ENCODE measurements around the gene P3H1.
"Not testable (repeated sequence)": the region's sequence is repeated elsewhere in the genome, so short reads cannot be mapped to it uniquely, and the experiment has no call there.

P3H1 gene, protein sequence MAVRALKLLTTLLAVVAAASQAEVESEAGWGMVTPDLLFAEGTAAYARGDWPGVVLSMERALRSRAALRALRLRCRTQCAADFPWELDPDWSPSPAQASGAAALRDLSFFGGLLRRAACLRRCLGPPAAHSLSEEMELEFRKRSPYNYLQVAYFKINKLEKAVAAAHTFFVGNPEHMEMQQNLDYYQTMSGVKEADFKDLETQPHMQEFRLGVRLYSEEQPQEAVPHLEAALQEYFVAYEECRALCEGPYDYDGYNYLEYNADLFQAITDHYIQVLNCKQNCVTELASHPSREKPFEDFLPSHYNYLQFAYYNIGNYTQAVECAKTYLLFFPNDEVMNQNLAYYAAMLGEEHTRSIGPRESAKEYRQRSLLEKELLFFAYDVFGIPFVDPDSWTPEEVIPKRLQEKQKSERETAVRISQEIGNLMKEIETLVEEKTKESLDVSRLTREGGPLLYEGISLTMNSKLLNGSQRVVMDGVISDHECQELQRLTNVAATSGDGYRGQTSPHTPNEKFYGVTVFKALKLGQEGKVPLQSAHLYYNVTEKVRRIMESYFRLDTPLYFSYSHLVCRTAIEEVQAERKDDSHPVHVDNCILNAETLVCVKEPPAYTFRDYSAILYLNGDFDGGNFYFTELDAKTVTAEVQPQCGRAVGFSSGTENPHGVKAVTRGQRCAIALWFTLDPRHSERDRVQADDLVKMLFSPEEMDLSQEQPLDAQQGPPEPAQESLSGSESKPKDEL

DNA sequence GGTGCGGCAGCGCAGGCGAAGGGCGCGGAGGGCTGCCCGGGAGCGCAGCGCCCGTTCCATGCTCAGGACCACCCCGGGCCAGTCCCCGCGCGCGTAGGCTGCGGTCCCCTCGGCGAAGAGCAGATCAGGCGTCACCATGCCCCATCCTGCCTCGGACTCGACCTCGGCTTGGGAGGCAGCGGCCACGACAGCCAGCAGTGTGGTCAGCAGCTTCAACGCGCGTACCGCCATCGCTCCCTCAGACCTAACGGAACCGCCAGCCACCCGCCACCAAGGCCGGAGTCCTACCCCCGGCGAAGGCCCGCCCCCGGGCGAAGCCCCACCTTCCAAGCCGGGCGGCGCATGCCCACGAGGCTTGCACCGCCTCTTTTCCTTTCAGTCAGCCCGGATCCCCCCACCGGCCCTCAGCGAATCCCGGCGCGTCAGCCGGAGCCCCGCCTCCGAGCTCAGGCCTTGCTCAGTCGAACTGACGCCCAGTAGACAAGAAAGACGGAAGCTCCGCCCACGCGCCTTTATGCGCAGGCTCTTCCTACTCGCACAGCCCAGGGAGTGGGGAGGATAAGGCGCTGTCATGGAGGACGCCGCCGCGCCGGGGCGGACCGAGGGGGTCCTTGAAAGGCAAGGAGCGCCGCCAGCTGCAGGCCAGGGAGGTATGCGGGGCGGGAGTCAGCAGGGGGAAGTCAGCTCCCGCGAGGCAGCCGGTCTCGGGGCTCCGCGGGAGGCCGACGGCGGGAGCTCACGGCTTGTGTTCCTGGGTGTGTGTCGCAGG, at the start of gene P3H1, which contains the start of gene C1orf50:
P3H1 (minus strand) TSS at position 288 of the 769 bp plus-strand sequence; CDS start at position 231, 57 bp downstream.
C1orf50 (plus strand) TSS at position 509 of the 769 bp plus-strand sequence; CDS start at position 572, 63 bp downstream.
- DNase-seq = peak; percentile 100

DNA sequence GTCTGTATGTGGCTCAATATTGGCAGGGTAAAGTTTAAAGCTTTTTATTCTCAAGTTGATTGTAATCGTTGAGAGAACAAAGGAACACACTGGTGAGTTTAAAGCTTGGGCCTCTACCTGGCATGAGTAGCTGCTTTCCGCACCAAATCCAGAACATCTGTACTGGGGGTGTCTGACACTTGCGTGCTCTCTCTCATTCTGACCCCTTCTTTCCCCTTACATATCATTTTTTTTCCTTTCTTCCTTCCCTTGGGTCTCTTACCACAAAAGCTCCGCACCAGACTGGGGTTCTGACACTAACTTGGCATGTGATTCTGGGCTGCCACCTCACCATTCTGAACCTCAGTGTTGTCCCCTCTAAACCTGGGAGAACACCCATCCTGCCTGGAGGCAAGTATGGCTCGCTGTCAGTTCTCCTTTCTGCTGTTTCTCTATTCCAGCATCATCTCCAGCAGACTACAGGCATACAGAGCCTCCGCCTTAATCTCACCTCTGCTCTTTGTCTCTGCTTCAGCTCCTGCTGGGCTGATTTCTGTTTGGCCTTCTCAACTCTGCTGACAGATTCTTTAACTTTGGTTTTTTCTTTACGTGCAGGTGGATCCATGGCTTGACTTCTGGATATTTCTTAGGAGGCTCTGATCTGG, 49.2 kb upstream of the P3H1 start:
- peak; percentile 6 for DNase-seq

DNA sequence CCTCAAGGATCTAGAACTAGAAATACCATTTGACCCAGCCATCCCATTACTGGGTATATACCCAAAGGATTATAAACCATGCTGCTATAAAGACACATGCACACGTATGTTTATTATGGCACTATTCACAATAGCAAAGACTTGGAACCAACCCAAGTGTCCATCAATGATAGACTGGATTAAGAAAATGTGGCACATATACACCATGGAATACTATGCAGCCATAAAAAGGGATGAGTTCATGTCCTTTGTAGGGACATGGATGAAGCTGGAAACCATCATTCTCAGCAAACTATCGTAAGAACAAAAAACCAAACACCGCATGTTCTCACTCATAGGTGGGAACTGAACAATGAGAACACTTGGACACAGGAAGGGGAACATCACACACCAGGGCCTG, 48.0 kb upstream of the P3H1 start:
- DNase-seq = not testable (repeated sequence)

DNA sequence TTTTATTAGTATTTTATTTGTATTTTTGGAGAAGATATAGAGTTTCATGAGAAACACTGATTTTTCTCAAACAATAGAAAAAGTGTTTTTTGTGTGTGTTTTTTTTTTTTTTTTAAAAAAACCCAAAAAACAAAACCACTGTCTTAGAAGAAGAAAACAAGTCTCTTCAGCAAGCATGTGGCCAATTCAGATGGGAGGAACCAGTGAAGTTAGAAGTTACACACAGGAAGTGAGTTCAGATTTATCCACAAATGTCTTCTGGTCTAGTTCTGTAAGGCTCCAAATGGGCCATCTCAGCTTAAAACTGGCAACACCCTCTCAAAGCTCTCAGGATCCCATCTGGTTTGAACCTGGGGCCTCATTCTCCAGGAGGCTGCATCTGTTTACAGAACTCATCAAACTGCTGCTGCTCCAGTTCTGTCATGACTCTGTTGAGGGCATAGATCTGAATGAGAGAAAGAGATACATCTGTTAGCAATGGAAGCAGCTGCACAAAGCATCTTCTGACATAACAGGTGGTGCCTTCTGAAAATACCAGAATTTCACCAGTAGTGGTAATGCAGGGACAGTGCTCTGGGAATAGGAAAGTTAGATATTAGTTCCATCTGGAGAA, 40.3 kb upstream of the P3H1 start:
- no peak for DNase-seq

DNA sequence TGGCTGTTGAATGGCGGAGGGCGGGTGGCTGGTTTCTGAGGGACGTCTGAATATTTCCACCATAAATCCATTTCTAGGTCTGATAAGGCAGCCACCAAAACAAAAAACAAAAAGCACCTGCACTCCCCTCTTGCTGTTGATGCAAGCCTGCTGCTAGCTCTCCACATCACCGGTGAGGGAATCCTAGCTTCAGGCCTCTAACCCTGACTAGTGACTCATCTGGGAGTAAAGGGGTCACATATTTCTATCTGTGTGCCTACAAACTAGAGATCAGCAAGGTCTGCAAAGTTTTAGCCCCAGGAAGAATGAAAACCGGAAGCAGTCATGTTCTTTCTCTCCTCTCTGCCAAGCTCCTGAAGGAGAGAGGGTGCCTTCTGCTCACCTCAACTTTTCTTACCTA, 39.8 kb upstream of the P3H1 start:
- no peak for DNase-seq

DNA sequence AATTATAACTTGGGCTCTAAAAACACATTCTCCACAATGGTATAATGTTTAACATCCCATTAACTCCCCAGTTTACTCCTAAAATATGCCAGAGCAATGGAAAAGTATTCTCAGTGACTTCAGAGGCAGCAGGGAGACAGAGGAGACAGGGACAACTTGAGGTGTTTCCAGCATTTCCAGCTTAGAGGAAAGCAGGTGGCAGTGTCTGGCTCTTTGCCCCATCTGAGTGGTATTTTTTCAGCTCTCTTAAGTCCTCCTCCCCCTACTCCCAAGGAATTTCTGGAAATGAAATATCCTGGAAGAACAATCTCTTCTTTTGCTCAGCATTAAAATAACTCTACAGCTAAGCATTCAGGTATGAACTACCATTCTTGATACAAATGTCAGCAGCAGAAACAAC, 39.3 kb upstream of the P3H1 start:
- no peak for DNase-seq

DNA sequence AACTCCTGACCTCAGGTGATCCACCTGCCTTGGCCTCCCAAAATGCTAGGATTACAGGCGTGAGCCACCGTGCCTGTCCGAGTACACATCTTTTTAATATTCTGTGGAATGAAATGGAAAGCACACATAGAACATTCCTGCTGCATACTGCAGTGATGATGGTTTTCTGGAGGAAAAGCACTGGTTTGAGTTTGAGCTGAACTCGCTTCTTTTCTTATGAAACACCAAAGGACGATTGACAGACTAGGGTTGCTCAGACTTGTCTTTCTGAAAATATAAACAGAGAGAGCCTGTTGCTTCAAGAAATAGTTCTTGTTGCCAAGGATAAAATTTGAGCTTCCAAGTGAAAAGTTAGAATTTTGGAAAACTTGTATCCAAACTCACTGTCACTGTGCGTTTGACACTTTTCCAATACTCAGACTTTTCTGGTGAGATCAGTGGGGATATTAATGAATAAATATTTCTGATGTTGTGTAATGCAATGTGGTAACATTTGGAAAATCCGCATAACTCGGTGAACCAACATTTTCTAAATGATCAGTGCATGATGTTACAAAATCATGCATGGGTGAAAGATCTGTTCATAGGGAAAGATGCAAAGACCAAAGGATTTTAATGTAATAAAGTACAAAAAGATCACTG, 35.1 kb upstream of the P3H1 start:
- DNase-seq = no peak

DNA sequence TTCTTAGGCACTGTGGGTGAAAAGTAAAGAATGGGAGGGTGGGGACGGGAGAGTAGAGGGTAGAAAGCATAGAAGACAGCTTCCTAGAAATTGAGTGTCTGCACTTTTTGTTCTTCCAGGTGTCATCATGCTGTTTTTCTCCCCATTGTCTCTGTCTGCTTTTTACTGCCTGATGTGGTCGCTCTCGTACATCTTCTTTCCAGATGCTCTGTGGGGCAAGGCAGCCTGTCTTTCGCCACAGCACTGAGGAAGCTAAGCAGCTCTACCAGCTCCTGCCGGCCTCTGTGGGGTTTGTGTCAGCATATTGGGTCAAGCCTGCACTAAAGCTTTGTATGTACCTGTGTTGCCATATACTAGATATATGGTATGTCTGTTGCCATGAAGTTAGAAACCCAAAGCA, 31.2 kb upstream of the P3H1 start:
- DNase-seq = no peak

DNA sequence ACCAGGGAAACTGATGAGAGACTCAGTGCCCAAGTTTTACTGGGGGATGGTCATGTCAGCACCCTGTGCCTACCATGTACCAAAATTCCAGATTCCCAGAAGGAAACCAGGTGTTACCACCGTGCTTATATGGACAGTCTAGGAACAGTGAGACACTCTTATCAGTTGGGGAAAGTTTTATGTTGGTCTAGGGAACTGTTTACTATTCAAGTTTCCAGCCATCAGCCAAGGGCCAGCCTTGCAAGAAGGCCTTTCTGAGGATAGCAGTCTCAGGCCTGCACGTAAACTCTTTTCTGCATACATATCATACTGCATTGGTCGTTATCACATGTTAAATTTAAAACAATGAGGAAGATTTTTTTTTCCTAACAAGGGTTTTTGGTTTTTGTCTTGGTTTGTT, 30.6 kb upstream of the P3H1 start:
- DNase-seq = no peak

DNA sequence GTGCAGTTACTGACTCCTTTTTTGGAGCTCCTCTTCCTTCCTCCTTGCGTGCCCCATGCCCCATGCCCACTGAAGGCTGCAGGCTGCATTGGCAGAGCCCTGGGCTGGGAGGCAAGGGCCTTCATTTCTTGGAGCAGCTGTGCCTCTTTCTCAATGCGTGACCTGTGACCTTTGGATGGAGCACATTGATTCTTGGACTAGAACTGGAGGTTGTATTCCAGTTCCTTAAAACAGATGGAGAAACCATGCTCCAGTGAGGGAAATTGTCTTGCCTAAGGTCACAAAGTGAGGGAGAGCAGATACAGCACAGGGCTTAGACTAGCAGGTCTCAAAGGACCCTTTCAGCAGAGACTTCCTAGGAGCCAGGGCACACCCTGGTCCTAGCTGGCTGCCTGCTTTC, 27.0 kb upstream of the P3H1 start:
- DNase-seq = no peak

DNA sequence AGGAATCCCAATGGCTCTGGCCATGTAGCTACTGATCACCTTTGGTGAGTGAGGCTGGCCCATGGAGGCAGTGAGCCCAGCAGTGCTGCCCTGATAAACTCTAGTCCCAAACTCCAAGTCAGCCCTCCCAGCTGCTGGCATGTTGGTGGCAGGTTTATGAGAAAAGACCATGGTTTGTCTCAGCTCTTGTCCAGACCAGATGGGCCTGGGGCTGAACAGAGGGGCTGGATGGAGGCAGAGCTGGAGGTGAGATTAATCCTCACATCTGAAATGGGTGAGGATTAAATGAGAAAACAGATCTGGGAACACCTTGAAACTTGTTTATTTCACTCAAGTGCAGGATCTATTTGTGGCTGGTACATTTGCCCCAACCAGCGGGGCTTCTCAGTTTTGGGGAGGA, 21.2 kb upstream of the P3H1 start:
- no peak for DNase-seq

DNA sequence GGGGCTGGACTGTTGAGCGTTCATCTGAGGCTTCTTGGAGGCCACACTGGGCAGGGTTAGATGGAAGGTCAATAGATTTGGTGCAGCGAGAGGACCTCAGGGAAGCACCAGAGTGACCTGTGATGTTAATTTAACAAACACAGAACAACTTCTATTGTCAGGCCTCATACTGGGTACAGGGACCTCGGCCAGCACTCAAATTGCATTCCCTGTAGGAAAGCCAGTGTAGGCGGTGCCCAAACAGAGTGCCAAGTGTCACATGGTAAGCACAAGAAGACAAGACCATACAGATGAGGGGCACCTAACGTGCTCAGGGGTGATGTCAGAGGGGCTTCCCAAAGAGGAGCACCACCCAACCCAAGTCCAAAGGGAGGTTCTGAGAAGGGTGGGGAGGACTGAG, 19.3 kb upstream of the P3H1 start:
- no peak for DNase-seq

DNA sequence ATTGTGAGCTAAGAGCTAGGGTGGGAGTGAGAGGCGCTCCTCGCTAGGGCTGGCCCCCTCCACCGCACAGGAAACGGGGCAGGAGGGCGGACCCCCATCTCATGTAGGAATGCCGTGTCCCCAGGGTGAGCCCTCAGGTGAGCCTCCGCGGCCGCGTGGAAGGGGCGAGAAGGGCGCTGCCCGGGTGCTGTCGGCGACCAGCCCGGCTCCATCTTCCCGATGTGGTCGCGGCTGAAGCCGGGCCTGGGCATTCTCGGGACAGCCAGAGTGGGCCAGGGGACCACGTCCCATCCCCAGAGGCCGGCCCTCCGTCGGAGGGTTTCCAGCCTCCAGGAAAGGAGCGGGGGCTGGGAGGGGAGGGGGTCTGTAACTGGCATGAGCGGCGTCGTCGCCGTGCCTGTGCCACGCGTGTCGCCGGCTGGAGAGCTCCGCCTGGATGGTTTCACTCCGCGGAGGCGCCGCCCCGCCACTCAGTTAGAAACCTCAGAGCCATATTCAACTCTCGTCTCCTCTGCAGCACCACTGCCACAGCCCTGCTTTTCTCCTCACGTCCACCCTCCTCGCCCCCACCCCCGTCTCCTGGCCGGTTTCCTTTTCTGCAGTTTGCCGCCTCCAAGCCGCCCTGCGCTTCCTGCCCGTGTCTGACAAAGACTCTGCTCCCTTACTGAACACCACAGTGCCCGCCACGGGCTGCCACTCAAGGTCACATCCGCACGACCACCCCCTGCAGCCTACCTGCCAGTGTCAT, 18.3 kb upstream of the P3H1 start, which contains the start of gene TMEM269:
TMEM269 (plus strand) TSS at position 46 of the 748 bp plus-strand sequence. CDS start 4,903 bp downstream, outside the sequence.
- peak; percentile 61 for DNase-seq

DNA sequence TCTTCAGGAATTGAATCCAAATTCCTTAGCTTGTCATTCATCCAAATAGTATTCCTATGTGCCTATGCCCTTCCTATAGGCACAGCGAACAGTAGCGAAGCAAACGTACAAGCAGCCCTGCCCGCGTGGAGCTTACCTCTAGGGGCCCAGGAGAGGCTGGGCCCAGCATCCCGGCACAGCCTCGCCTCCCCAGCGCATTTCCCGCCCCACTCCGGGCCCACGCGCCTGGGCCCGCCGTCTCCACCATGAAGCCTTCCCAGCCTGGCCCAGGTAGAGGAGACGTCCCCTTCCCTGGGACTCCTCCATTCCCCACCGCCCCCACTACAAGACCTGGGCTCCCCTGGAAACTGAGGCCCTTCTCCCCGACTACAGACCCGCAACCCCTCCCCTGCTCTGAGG, 17.7 kb upstream of the P3H1 start:
- DNase-seq = no peak

DNA sequence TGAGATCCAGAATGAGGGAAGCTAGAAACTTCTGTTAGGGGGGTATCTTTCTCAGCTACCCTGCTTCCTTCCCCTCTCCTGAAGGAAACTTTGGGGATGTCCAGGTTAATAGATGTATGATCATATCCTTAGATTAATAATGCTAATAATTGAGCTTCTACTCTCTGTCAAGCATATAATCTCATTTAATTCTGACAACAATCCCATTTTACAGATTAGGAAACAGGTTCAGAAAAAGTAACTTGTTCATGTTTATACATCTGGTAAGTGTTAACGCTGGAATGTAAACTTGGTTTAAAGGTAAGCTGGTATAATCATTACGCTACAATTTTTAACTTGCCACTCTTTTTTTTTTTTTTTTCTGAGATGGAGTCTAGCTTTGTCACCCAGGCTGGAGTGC, 16.3 kb upstream of the P3H1 start:
- DNase-seq = no peak

DNA sequence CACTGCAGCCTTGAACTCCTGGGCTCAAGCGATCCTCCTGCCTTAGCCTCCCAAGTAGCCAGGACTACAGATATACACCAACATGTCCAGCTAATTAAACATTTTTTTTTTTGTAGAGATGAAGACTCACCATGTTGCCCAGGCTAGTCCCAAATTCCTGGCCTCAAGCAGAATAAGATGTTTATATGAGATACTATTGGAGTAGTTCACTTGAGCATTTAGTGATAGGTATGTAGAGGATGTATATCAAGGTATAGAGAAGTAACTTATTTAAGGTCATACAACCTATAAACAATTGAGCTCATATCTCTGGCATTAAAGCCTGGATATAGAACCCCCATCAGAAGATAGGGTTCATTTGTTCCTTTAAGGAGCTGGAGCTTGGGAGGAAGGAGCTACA, 13.3 kb upstream of the P3H1 start:
- DNase-seq = no peak

DNA sequence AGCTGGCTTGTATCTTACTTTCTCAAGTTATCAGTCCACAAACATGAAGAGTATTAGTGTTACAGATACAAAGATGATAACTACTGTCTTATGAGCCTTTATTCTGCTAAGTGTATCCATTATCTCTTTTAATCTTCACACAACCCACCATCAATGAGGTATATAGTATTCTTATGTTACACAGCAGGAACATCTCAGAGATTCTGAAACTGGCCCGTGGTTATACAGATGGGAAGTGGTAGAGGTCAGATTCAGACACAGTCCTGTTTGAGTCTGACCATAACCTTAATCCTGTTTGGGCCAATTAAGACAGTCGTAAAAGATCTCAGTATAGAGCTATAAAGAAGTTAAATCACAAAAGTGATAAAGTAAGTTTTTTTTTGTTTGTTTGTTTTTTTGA, 12.9 kb upstream of the P3H1 start:
- DNase-seq = no peak

DNA sequence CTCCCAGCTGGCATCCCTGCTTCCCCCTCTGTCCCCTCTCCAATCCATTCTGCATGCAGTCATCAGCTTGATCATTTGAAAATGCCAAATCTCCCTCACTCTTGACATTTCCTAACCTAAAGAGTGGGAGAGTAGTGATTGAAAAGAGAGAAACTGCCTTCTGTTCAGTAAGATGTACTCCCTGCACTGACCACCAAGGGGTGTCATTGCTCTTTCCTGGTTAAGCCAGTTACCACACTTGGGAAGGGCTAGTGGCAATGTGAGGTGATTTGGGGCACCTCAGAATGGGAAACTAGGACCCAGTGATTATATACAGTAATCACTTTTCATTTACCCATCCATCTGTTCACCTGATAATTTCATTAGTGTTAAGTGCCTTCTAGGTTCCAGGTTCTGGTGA, 11.0 kb upstream of the P3H1 start:
- DNase-seq = peak; percentile 45

DNA sequence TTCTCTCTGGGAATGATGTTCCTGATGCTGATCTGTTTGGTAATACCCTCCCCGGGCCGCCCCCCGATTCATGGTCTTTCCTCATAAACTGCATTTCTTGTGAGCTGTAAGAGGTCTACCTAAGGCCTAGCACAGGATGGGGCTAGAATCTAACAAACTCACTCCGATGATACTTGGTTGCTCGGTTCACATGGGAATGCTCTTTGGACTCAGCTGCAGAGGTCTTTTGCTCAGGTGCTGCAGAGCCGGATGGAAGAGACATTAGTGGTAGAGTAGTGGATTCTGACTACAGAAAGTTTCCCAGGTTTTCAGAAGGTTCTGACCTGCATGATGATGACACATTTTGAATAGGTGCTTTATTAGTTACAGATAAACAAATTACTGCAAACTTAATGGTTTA, 9.7 kb upstream of the P3H1 start:
- no peak for DNase-seq

DNA sequence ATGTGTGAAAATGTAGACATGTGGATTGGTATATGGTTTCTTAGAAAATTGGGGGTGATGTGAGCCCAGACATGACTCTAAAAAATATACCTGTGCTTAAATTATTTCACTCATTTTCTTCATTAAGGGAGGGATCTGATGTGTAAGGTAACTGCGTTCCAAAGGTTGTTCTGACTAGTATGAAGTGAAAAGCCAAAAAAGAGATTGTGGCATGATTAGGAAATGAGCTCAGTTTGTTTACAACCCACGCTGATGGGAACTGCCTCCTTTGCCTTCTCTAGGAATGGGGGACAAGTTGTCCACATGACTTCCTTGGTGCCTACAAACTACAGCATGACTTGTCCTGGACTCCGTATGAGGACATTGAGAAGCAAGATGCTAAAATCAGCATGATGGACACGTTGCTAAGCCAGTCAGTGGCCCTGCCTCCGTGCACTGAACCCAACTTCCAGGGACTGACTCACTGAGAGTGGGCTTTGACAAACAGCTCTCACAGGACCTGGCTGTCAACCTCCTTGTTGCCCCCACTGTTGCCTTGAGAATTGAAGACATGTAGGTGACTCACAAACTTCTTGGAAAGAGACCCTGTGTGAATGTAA, 8.2 kb upstream of the P3H1 start:
- DNase-seq = no peak

DNA sequence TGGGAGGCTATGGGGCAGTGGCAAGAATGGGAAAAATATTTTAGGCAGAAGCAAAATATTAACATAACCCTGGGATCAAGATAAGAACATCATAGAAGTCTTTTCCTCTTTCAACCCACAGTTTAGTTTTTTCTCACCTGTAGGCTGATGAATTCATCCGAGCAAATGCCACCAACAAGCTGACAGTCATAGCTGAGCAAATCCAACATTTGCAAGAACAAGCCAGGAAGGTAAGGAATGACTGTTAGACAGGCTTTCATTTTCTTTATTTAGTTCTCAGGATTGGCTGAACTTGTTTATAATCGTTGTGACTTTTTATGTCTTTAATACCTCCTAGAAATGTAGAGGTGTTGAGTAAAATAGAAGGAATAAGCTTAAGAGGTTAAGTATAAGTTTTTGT, 6.6 kb upstream of the P3H1 start:
- no peak for DNase-seq

All from activated CD4-positive, alpha-beta T cell treated with anti-CD3 and anti-CD28 coated beads for 48 hours (primary cell).